Measurements from ENCODE around the gene PTPRT.

The PTPRT gene

GRCh38 chr20:42161228-42161829 is 1028.4 kb downstream of the PTPRT start:
- H3K27ac ChIP-seq (ENCODE audit: low read length): no peak overlapping the region
- peaks cover 2% of the 10 kb centered on the region; the same call in 1 of the 2 replicates for H3K27me3 ChIP-seq (ENCODE audit: control insufficient read depth, insufficient read depth, low read length)
- DNase-seq (ENCODE audit: low read depth, low spot score): no peak
- H3K9me3 ChIP-seq (ENCODE audit: control insufficient read depth, insufficient read depth, low read length): no peaks in the 10 kb centered on the region
- no peaks in the 10 kb centered on the region for H3K4me1 ChIP-seq (ENCODE audit: control insufficient read depth, insufficient read depth, low read length)
- no peak overlapping the region for H3K4me3 ChIP-seq (ENCODE audit: low read length)
- no CpG with 5 or more reads among the region's 14 CpGs for WGBS (ENCODE audit: insufficient coverage, insufficient read length)
- no peaks in the 10 kb centered on the region for H3K36me3 ChIP-seq (ENCODE audit: control insufficient read depth, insufficient read depth, low read length)

GRCh38 chr20:42159808-42160207 is 1029.9 kb downstream of the PTPRT start:
- no peak overlapping the region for H3K27ac ChIP-seq (ENCODE audit: low read length)
- H3K27me3 ChIP-seq (ENCODE audit: control insufficient read depth, insufficient read depth, low read length): peaks cover 2% of the 10 kb centered on the region; the same call in 1 of the 2 replicates
- no CpG with 5 or more reads among the region's 3 CpGs for WGBS (ENCODE audit: insufficient coverage, insufficient read length)
- no peaks in the 10 kb centered on the region for H3K9me3 ChIP-seq (ENCODE audit: control insufficient read depth, insufficient read depth, low read length)
- no peaks in the 10 kb centered on the region for H3K4me1 ChIP-seq (ENCODE audit: control insufficient read depth, insufficient read depth, low read length)
- H3K4me3 ChIP-seq (ENCODE audit: low read length): no peak overlapping the region
- H3K36me3 ChIP-seq (ENCODE audit: control insufficient read depth, insufficient read depth, low read length): no peaks in the 10 kb centered on the region
- DNase-seq (ENCODE audit: low read depth, low spot score): no peak

GRCh38 chr20:42158272-42158671 is 1031.4 kb downstream of the PTPRT start:
- Histone ChIP-seq H3K27me3 (ENCODE audit: control insufficient read depth, insufficient read depth, low read length) (peaks cover 2% of the 10 kb centered on the region; the same call in 1 of the 2 replicates), H3K4me1 (ENCODE audit: control insufficient read depth, insufficient read depth, low read length) (no peaks in the 10 kb centered on the region), H3K27ac (ENCODE audit: low read length) (no peak overlapping the region), H3K9me3 (ENCODE audit: control insufficient read depth, insufficient read depth, low read length) (no peaks in the 10 kb centered on the region), H3K4me3 (ENCODE audit: low read length) (no peak overlapping the region), H3K36me3 (ENCODE audit: control insufficient read depth, insufficient read depth, low read length) (no peaks in the 10 kb centered on the region)
- no peak for DNase-seq (ENCODE audit: low read depth, low spot score)
- no CpG with 5 or more reads among the region's 1 CpG for WGBS (ENCODE audit: insufficient coverage, insufficient read length)

- Histone ChIP-seq H3K9me3 (ENCODE audit: control insufficient read depth, insufficient read depth, low read length) (no peaks in the 10 kb centered on the region), H3K36me3 (ENCODE audit: control insufficient read depth, insufficient read depth, low read length) (no peaks in the 10 kb centered on the region), H3K27me3 (ENCODE audit: control insufficient read depth, insufficient read depth, low read length) (no peaks in the 10 kb centered on the region), H3K4me1 (ENCODE audit: control insufficient read depth, insufficient read depth, low read length) (no peaks in the 10 kb centered on the region), H3K27ac (ENCODE audit: low read length) (no peak overlapping the region), H3K4me3 (ENCODE audit: low read length) (no peak overlapping the region)
- WGBS (ENCODE audit: insufficient coverage, insufficient read length): no CpG with 5 or more reads among the region's 4 CpGs
- no peak for DNase-seq (ENCODE audit: low read depth, low spot score)
Observed at GRCh38 chr20:42155586-42155985, 1034.1 kb downstream of the PTPRT start.

- no peaks in the 10 kb centered on the region for H3K4me1 ChIP-seq (ENCODE audit: control insufficient read depth, insufficient read depth, low read length)
- WGBS (ENCODE audit: insufficient coverage, insufficient read length): no CpG with 5 or more reads among the region's 6 CpGs
- H3K9me3 ChIP-seq (ENCODE audit: control insufficient read depth, insufficient read depth, low read length): no peaks in the 10 kb centered on the region
- no peaks in the 10 kb centered on the region for H3K27me3 ChIP-seq (ENCODE audit: control insufficient read depth, insufficient read depth, low read length)
- H3K4me3 ChIP-seq (ENCODE audit: low read length): no peak overlapping the region
- H3K36me3 ChIP-seq (ENCODE audit: control insufficient read depth, insufficient read depth, low read length): no peaks in the 10 kb centered on the region
- no peak for DNase-seq (ENCODE audit: low read depth, low spot score)
- H3K27ac ChIP-seq (ENCODE audit: low read length): no peak overlapping the region
Observed at GRCh38 chr20:42152575-42152974, 1037.1 kb downstream of the PTPRT start.

GRCh38 chr20:42150230-42150629 is 1039.5 kb downstream of the PTPRT start:
- Histone ChIP-seq H3K9me3 (ENCODE audit: control insufficient read depth, insufficient read depth, low read length) (no peaks in the 10 kb centered on the region), H3K27me3 (ENCODE audit: control insufficient read depth, insufficient read depth, low read length) (no peaks in the 10 kb centered on the region), H3K27ac (ENCODE audit: low read length) (no peak overlapping the region), H3K4me1 (ENCODE audit: control insufficient read depth, insufficient read depth, low read length) (no peaks in the 10 kb centered on the region), H3K4me3 (ENCODE audit: low read length) (no peak overlapping the region), H3K36me3 (ENCODE audit: control insufficient read depth, insufficient read depth, low read length) (no peaks in the 10 kb centered on the region)
- DNase-seq (ENCODE audit: low read depth, low spot score): no peak
- no CpG with 5 or more reads among the region's 4 CpGs for WGBS (ENCODE audit: insufficient coverage, insufficient read length)

- Histone ChIP-seq H3K4me1 (ENCODE audit: control insufficient read depth, insufficient read depth, low read length) (no peaks in the 10 kb centered on the region), H3K9me3 (ENCODE audit: control insufficient read depth, insufficient read depth, low read length) (no peaks in the 10 kb centered on the region), H3K27ac (ENCODE audit: low read length) (no peak overlapping the region), H3K4me3 (ENCODE audit: low read length) (no peak overlapping the region), H3K36me3 (ENCODE audit: control insufficient read depth, insufficient read depth, low read length) (no peaks in the 10 kb centered on the region), H3K27me3 (ENCODE audit: control insufficient read depth, insufficient read depth, low read length) (no peaks in the 10 kb centered on the region)
- DNase-seq (ENCODE audit: low read depth, low spot score): no peak
- no CpG with 5 or more reads among the region's 4 CpGs for WGBS (ENCODE audit: insufficient coverage, insufficient read length)
Observed at GRCh38 chr20:42138729-42139128, 1051.0 kb downstream of the PTPRT start.

- no peaks in the 10 kb centered on the region for H3K9me3 ChIP-seq (ENCODE audit: control insufficient read depth, insufficient read depth, low read length)
- WGBS (ENCODE audit: insufficient coverage, insufficient read length): no CpG with 5 or more reads among the region's 5 CpGs
- no peak for DNase-seq (ENCODE audit: low read depth, low spot score)
- no peak overlapping the region for H3K27ac ChIP-seq (ENCODE audit: low read length)
- H3K27me3 ChIP-seq (ENCODE audit: control insufficient read depth, insufficient read depth, low read length): no peaks in the 10 kb centered on the region
- no peak overlapping the region for H3K4me3 ChIP-seq (ENCODE audit: low read length)
- H3K4me1 ChIP-seq (ENCODE audit: control insufficient read depth, insufficient read depth, low read length): no peaks in the 10 kb centered on the region
- no peaks in the 10 kb centered on the region for H3K36me3 ChIP-seq (ENCODE audit: control insufficient read depth, insufficient read depth, low read length)
Observed at GRCh38 chr20:42134265-42135098, 1055.2 kb downstream of the PTPRT start.

- 100% methylated on average over 1 of the region's 5 CpGs for WGBS (ENCODE audit: insufficient coverage, insufficient read length)
- DNase-seq (ENCODE audit: low read depth, low spot score): no peak
- H3K9me3 ChIP-seq (ENCODE audit: control insufficient read depth, insufficient read depth, low read length): no peaks in the 10 kb centered on the region
- H3K4me3 ChIP-seq (ENCODE audit: low read length): no peak overlapping the region
- H3K27me3 ChIP-seq (ENCODE audit: control insufficient read depth, insufficient read depth, low read length): no peaks in the 10 kb centered on the region
- no peaks in the 10 kb centered on the region for H3K4me1 ChIP-seq (ENCODE audit: control insufficient read depth, insufficient read depth, low read length)
- H3K36me3 ChIP-seq (ENCODE audit: control insufficient read depth, insufficient read depth, low read length): no peaks in the 10 kb centered on the region
- no peak overlapping the region for H3K27ac ChIP-seq (ENCODE audit: low read length)
Observed at GRCh38 chr20:42130810-42131596, 1058.7 kb downstream of the PTPRT start.

GRCh38 chr20:42125426-42125825 is 1064.3 kb downstream of the PTPRT start:
- no CpG with 5 or more reads among the region's 2 CpGs for WGBS (ENCODE audit: insufficient coverage, insufficient read length)
- no peaks in the 10 kb centered on the region for H3K9me3 ChIP-seq (ENCODE audit: control insufficient read depth, insufficient read depth, low read length)
- H3K4me1 ChIP-seq (ENCODE audit: control insufficient read depth, insufficient read depth, low read length): no peaks in the 10 kb centered on the region
- H3K36me3 ChIP-seq (ENCODE audit: control insufficient read depth, insufficient read depth, low read length): no peaks in the 10 kb centered on the region
- H3K27ac ChIP-seq (ENCODE audit: low read length): no peak overlapping the region
- no peaks in the 10 kb centered on the region for H3K27me3 ChIP-seq (ENCODE audit: control insufficient read depth, insufficient read depth, low read length)
- DNase-seq (ENCODE audit: low read depth, low spot score): no peak
- H3K4me3 ChIP-seq (ENCODE audit: low read length): no peak overlapping the region

Data from iPS DF 6.9 (cell line).